Measurements from ENCODE around the gene GGT7. TPM values are rescaled to one million over a fixed set of nuclear protein-coding genes. Genes with fewer than 3 reads are reported as not detected.
"Not testable (repeated sequence)": the region's sequence is repeated elsewhere in the genome, so short reads cannot be mapped to it uniquely, and the experiment has no call there.

Gene GGT7
- total RNA-seq, 1 donor from 2014 or later: 20.3 TPM

GRCh38 chr20:34808583-34808982, 64.1 kb downstream of the GGT7 start:
- DNase-seq (ENCODE audit: low spot score): no peak
- no peak overlapping the region for H3K4me3 Mint-ChIP-seq (ENCODE audit: unreplicated experiment)
- H3K27ac Mint-ChIP-seq (ENCODE audit: unreplicated experiment): no peak overlapping the region
- no peaks in the 10 kb centered on the region for H3K9me3 Mint-ChIP-seq (ENCODE audit: unreplicated experiment)
- peaks cover 7% of the 10 kb centered on the region for H3K4me1 Mint-ChIP-seq (ENCODE audit: unreplicated experiment)
- TF ChIP-seq CTCF (IDR thresholded peaks at IDR 0.05; ENCODE audit: unreplicated experiment): no peak
- H3K27me3 Mint-ChIP-seq (ENCODE audit: unreplicated experiment): no peaks in the 10 kb centered on the region
- H3K36me3 Mint-ChIP-seq (ENCODE audit: low read depth, unreplicated experiment): no peaks in the 10 kb centered on the region

GRCh38 chr20:34807944-34808465, 64.7 kb downstream of the GGT7 start:
- H3K27me3 Mint-ChIP-seq (ENCODE audit: unreplicated experiment); H3K27ac Mint-ChIP-seq (ENCODE audit: unreplicated experiment); H3K9me3 Mint-ChIP-seq (ENCODE audit: unreplicated experiment); H3K4me3 Mint-ChIP-seq (ENCODE audit: unreplicated experiment); DNase-seq (ENCODE audit: low spot score); H3K4me1 Mint-ChIP-seq (ENCODE audit: unreplicated experiment); H3K36me3 Mint-ChIP-seq (ENCODE audit: low read depth, unreplicated experiment): not testable (repeated sequence)

- Mint-ChIP-seq H3K4me3 (ENCODE audit: unreplicated experiment) (no peak overlapping the region), H3K36me3 (ENCODE audit: low read depth, unreplicated experiment) (no peaks in the 10 kb centered on the region), H3K4me1 (ENCODE audit: unreplicated experiment) (peaks cover 7% of the 10 kb centered on the region), H3K27me3 (ENCODE audit: unreplicated experiment) (peaks cover 2% of the 10 kb centered on the region), H3K9me3 (ENCODE audit: unreplicated experiment) (no peaks in the 10 kb centered on the region), H3K27ac (ENCODE audit: unreplicated experiment) (no peak overlapping the region)
- TF ChIP-seq CTCF (IDR thresholded peaks at IDR 0.05; ENCODE audit: unreplicated experiment): no peak
- no peak for DNase-seq (ENCODE audit: low spot score)
Observed at GRCh38 chr20:34806255-34806654, 66.4 kb downstream of the GGT7 start.

GRCh38 chr20:34798871-34799270, 73.8 kb downstream of the GGT7 start:
- Mint-ChIP-seq H3K27me3 (ENCODE audit: unreplicated experiment) (peaks cover 2% of the 10 kb centered on the region), H3K27ac (ENCODE audit: unreplicated experiment) (no peak overlapping the region), H3K4me3 (ENCODE audit: unreplicated experiment) (no peak overlapping the region), H3K36me3 (ENCODE audit: low read depth, unreplicated experiment) (no peaks in the 10 kb centered on the region), H3K4me1 (ENCODE audit: unreplicated experiment) (peaks cover 5% of the 10 kb centered on the region), H3K9me3 (ENCODE audit: unreplicated experiment) (no peaks in the 10 kb centered on the region)
- DNase-seq (ENCODE audit: low spot score): no peak
- no peak for TF ChIP-seq CTCF (IDR thresholded peaks at IDR 0.05; ENCODE audit: unreplicated experiment)

- Mint-ChIP-seq H3K27me3 (ENCODE audit: unreplicated experiment) (peaks cover 2% of the 10 kb centered on the region), H3K27ac (ENCODE audit: unreplicated experiment) (no peak overlapping the region), H3K4me1 (ENCODE audit: unreplicated experiment) (peaks cover 5% of the 10 kb centered on the region), H3K4me3 (ENCODE audit: unreplicated experiment) (no peak overlapping the region), H3K36me3 (ENCODE audit: low read depth, unreplicated experiment) (no peaks in the 10 kb centered on the region), H3K9me3 (ENCODE audit: unreplicated experiment) (no peaks in the 10 kb centered on the region)
- no peak for DNase-seq (ENCODE audit: low spot score)
- TF ChIP-seq CTCF (IDR thresholded peaks at IDR 0.05; ENCODE audit: unreplicated experiment): no peak
Observed at GRCh38 chr20:34798328-34798727, 74.3 kb downstream of the GGT7 start.

Measured in endothelial cell (in vitro differentiated cells).